Muscle of back (tissue), 11 donors: ENCODE data around the gene NBEAL1. TPM values are rescaled to one million over a fixed set of nuclear protein-coding genes. Genes with fewer than 3 reads are reported as not detected.
A peak's percentile ranks its signal among the peaks of the same experiment; 100 is the strongest.
"Not testable (repeated sequence)": the region's sequence is repeated elsewhere in the genome, so short reads cannot be mapped to it uniquely, and the experiment has no call there.

Experiments used
- DNase-seq, 3 donors: peaks; one replicate each; pipeline versions ENCODE4 v3.0.0 to v3.0.0-alpha.2; 2013
- polyA plus RNA-seq, 10 donors: library from polyadenylated mRNA; unstranded; fragments of 120-200 nt; gene quantifications; one replicate each; pipeline ENCODE4 v1.2.1, GENCODE V29; 2013; ENCODE audit not compliant: insufficient read length in 10 of 10

Gene NBEAL1
- polyA plus RNA-seq, 10 donors, result 4.0 to 7.4 (median 6.5) TPM

DNA sequence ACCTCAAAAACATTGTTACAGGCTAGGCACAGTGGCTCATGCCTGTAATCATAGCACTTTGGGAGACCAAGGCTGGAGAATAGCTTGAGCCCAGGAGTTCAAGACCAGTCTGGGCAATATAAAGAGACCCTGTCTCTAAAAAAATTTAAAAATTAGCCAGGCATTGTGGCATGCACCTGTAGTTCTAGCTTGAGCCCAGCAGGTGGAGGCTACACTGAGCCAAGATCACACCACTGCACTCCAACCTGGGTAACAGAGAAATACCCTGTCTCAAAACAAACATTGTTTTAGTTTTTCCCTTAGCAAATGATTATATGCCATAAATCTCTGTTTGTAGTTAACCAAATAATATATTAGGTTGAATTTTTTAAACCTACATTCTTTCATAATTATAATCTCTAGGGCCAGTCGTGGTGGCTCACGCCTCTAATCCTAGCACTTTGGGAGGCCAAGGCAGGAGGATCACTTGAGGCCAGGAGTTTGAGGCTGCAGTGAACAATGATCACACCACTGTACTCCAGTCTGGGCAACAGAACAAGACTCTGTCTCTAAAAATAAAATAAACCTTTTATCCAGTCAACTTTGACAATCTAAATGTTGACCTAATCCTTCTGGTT is 210.9 kb downstream of the NBEAL1 start:
- peak in 1 of 3 donors; percentile 6 for DNase-seq

DNA sequence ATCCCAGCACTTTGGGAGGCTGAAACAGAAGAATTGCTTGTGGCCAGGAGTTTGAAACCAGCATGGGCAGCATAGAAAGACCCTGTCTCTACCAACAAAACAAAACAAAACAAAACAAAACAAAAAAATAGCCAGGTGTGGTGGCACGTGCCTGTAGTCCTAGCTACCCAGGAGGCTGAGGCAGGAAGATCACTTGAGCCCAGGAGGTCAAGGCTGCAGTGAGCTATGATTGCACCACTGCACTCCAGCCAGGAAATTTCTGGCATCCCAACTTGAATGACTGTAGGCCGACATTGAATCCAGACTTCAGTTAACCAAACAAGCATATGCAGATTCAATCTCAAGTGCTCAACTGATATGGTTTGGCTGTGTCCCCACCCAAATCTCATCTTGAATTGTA is 215.0 kb downstream of the NBEAL1 start:
- DNase-seq, result not testable (repeated sequence)

DNA sequence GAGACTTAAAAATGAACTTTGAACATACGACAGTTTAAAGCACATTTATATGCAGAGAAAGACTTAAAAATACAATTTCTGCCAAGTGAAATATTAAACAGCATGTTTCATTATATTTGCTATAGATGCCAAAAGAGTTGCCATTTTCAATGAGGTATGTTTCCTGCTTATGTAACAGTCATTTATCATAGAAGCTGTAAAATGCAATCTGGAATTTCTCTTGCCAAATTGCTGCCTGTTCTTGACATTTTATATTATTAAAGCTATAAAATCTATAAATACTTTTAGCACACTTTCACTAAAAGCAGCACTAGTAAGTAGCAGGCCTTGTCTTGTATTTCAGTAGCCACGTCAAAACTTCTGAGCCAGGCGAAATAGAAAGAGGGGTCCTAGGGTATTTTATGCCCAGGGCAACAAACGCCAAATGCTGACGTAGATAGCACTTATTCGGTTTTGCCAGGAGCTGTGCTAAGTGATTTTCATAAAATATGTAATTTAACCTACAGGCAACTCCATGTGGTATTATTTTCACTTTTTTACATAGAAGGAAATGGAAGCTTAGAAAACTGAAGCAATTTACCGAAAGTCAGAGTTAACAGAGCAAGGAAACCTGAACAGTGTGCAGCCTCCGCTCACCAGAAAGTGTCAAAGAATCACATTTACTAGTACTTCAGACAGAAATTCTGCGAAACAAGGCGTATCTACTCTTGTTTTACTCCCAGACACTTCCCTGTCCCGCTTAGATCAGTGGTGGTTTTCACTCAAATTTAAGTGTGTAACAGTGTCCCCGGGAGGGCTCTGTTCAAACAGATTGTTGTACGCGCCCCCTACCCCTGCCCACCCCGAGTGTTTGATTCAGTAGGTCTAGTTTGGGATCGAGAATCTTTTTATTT is 222.9 kb downstream of the NBEAL1 start:
- peak in 1 of 3 donors; percentile 13 for DNase-seq

DNA sequence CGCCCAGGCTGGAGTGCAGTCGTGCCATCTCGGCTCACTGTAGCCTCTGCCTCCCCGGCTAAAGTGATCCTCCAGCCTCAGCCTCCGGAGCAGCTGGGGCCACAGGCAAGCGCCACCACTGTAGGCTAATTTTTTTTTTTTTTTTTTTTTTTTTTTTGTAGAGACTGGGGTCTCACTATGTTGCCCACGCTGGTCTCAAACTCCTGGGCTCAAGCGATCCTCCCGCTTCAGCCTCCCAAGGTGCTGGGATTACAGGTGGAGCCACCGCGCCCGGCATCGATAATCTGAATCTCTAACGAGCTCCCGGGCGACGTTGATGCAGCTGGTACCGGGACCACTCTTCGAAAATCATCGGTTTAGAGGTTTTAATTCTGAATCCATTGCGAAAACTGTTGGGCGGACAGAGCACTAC is 223.6 kb downstream of the NBEAL1 start:
- no peak for DNase-seq

DNA sequence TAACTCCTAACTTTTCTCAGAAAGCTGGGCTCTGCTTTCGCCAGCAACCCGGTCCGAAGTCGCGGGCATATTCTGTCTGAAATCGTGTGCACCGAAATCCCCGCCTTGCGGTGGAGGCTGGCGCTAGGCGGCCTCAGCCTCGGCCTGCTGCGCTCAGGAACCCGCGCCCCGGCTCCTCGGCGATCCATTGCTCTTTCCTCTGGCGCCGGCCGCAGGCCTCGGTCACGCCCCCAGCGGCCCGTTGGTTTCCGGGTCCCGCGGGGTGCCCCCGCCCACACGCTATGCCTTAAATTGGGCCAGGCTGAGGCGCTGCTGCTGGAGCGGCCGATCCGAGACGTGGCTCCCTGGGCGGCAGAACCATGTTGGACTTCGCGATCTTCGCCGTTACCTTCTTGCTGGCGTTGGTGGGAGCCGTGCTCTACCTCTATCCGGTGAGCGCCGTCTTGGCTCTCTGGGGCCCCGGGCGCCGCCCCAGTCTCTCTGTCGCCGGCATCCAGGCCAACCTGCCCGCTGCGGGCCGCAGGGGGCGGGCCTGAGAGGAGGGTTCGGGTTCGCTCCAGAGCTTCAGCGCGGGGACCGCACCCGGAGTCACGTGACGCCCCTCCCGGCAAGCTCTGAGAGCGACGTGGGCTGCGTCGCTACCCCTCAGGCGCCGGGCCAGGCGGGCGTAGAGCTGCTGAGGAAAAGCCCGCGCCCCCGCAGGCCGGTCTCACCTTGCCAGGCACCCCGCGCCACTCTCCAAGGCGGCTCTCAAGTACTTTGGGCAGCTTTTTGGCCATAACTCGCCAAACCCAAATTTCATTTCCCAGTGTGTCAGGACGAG is 224.2 kb downstream of the NBEAL1 start, which contains the start of gene CYP20A1:
Gene CYP20A1, plus strand, starts transcription at position 315 of the 823 bp plus-strand sequence. Its CDS starts 45 bp downstream, at position 360.
- DNase-seq, result peak; percentile 97 to 99 (median 98)

DNA sequence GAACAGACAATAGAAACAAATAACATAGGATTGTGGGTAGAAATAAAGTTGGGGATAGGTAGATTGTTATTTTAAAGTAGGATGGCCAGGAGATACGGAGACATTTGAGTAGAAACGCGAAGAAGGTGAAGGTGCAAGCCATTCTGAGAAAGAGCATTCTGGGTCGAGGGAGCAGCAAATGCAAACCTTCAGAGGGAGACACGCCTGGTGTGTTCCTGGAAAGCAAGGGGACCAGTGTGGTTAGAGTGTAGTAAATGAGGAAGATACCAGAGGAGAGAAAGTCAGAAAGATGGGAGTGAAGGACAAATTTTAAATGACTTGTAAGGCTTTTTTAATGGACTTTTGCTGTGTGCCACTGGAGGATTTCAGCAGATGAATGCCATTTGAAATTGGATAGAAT is 225.8 kb downstream of the NBEAL1 start:
- DNase-seq, result no peak

DNA sequence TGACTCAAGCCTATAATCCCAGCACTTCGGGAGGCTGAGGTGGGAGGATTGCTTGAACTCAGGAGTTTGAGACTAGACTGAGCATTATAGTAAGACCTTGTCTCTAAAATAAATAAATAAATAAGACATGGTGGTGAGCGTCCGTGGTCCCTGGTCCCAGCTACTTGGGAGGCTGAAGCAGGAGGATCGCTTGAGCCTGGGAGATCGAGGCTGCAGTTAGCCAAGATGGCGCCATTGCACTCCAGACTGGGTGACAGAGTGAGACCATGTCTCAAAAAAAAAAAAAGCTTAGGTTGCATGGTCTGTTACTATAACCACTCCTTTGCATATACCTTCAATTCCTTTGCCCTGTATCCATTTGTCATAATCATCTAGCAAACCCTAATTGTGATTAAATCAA is 227.8 kb downstream of the NBEAL1 start:
- DNase-seq, result no peak

DNA sequence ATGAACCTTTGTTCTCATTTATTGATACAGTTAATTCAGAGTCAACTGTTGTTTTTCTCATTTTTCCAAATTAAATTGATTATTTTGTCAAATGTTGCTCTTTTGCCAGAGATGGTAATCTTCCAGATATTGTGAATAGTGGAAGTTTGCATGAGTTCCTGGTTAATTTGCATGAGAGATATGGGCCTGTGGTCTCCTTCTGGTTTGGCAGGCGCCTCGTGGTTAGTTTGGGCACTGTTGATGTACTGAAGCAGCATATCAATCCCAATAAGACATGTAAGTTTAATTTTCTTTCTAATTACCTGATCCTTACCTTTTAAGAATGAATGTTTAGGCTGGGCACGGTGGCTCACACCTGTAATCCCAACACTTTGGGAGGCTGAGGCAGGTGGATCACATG is 232.0 kb downstream of the NBEAL1 start:
- no peak for DNase-seq

DNA sequence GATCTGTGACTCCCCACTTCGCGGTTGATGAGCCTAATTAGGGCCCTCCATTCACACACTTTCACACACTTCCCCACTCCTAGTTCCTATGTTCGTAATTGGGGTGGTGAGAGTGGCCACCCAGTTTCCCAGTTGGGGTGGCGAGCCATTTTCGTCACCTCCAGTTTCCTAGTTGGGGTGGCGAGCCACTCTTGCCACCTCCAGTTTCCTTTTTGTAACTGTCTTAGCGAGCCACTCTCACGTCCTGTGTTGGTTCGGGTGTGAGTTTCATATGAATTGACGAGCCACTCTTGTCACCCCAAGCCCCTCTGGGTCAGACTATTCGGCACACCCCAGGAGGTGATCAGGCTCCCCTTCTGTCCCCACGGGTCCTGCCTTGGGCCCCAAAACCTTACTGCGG is 238.1 kb downstream of the NBEAL1 start:
- no peak for DNase-seq

DNA sequence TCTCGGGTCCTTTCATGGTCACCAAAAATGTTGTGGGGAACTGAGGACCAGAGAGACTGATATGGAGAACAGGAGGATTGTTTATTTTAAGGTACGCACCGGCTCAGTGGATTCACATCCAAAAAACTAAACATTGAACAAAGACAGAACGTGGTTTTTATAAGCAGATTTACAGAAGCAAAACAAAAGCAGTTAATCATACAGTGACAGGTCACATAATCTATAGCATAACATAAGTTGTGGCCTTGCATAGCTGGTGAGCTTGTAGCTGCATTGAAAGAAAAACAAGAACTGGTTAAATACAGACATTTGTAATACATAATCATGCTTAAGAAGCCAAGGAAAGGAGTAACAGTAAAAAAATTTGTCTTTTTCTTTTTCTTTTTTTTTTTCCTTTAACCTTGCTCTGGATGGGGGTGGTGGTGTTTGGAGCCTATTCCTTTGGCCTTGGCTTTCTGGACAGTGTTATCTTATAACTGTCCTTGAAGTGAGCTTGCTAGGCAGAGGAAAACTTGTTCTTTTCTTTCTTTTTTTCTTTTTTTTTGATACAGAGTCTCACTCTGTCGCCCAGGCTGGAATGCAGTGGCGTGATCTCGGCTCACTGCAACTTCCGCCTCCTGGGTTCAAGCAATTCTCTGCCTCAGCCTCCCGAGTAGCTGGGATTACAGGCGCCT is 238.9 kb downstream of the NBEAL1 start:
- not testable (repeated sequence) for DNase-seq

DNA sequence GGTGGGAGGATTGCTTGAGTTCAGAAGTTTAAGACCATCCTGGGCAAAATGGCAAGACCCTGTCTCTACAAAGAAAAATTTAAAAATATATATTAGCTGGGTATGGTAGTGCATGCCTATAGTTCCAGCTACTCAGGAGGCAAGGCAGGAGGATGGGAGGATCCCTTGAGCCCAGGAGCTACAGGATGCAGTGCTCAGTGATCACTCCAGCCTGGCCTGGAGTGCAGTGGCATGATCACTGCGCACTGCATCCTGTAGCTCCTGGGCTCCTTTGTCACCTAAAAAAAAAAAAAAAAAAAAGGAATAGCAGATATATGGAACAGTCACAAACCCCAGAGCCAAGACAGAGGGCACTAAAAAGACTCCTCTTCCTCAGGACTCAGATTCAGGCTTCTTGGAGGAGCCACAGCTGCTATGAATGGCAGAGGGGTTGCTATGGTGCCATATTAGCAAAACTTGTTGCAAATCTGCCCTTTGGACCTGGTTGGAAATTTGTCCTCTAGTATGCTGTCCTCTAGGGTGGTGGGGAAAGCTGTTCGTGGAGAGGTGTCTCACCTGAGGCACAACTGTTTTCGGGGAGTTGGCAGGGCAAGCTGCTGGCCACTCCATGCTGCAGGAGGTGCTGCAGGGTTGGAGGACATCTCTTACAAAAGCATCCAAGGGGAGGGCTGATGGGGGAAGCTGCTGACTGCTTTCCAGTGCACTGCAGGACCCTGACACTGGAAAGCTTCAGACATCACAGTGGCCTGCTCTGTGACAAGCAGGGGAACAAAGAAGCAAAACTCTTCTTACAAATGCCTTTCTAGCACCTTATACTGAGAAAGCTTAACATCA is 246.9 kb downstream of the NBEAL1 start:
- DNase-seq, result no peak

Other genes with a start within 250 kb of the NBEAL1 start
- 10 to 100 TPM in 5 of 10 donors, 1 to 10 TPM in 5; 5.7 to 16.1 (median 9.5) TPM for gene ICA1L, start 143.1 kb upstream of the NBEAL1 start, polyA plus RNA-seq
- gene WDR12, start 103.2 kb upstream of the NBEAL1 start, polyA plus RNA-seq, result 10 to 100 TPM; 54.2 to 82.0 (median 72.0) TPM
- gene CARF, start 102.6 kb upstream of the NBEAL1 start, polyA plus RNA-seq, result 10 to 100 TPM in 4 of 10 donors, 1 to 10 TPM in 6; 5.5 to 12.4 (median 7.9) TPM
- gene CYP20A1, start 224.1 kb downstream of the NBEAL1 start, polyA plus RNA-seq, result 10 to 100 TPM; 11.9 to 18.0 (median 14.3) TPM